Measurements from ENCODE around the gene CLRN2.

GRCh38 chr4:17546678-17547077, 31.7 kb downstream of the CLRN2 start:
- no peak for TF ChIP-seq CTCF (tag by site-specific recombination; IDR thresholded peaks at IDR 0.05)
- TF ChIP-seq PATZ1 (tag by site-specific recombination; IDR thresholded peaks at IDR 0.05): no peak
- TF ChIP-seq TCF7L2 (IDR thresholded peaks at IDR 0.05; ENCODE audit: borderline replicate concordance, low read depth, low read length): no peak
- no peak for TF ChIP-seq MYNN (tag by site-specific recombination; IDR thresholded peaks at IDR 0.05; ENCODE audit: borderline replicate concordance)
- no peak for TF ChIP-seq ZNF169 (tag by site-specific recombination; IDR thresholded peaks at IDR 0.05)
- no peak for TF ChIP-seq ZNF391 (tag by site-specific recombination; IDR thresholded peaks at IDR 0.05; ENCODE audit: borderline replicate concordance, low read depth)
- TF ChIP-seq ZFP37 (tag by site-specific recombination; IDR thresholded peaks at IDR 0.05): no peak
- no peak for TF ChIP-seq ZNF473 (tag by site-specific recombination; IDR thresholded peaks at IDR 0.05)
- TF ChIP-seq ZNF837 (tag by site-specific recombination; IDR thresholded peaks at IDR 0.05): no peak
- TF ChIP-seq ZNF768 (tag by site-specific recombination; IDR thresholded peaks at IDR 0.05): no peak
